NCI-H146 treated with DMSO at 0.1 percent for 48 hours (cell line): ENCODE data around the gene SNN.

Experiments used
- DNase-seq: peaks from one replicate; lab custom pipeline; 2025; ENCODE audit not compliant: unreplicated experiment; lab: John Stamatoyannopoulos, UW

SNN gene

DNA sequence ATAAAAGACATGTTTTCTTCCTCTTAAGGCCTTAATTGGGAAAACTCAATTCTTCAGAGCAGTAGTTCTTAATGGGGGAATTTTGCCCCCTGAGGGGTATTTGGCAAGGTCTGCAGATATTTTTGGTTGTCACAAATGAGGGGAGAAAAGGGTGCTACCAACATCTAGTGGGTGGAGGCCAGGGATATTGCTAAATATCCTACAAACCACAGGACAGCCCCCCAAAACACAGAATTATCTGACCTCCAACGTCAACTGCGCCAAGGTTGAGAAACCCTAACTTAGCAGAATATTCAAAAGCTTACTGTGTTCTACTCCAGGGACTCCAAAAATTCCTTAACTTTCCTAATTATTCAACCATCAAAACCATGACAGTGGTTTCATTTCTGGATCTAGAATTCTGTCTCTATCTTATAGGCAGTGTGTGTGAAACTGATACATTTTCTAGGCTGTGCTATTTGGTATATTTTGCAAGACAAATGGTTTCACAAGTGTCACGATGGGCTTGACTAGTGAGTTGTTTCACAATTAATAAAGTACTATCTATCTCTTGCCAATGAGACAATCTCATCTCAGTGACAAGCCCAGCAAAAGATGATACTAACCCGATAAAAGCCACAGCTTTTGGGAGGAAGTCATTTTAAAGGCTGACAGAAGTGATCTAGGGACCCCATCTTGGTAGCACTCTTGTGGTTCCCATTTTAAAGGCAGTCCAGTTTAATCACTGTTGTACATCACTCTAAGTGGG, 59.7 kb downstream of the SNN start:
- no peak for DNase-seq
